H7 (cell line): ENCODE data around the gene SLC1A4. TPM values are rescaled to one million over a fixed set of nuclear protein-coding genes. Genes with fewer than 3 reads are reported as not detected.
"Not testable (repeated sequence)": the region's sequence is repeated elsewhere in the genome, so short reads cannot be mapped to it uniquely, and the experiment has no call there.

ENCODE experiments used
- DNase-seq: peaks from one replicate; pipeline ENCODE4 v3.0.0; 2012
- H3K27me3 ChIP-seq: 2 replicates; pipeline ENCODE4 v1.6.0; 2011; ENCODE audit warnings: mild to moderate bottlenecking, low read length; ENCODE audit not compliant: control insufficient read depth, insufficient read depth
- H3K36me3 ChIP-seq: replicated peaks from 2 replicates; pipeline ENCODE4 v1.5.1; 2011; ENCODE audit warnings: low read length; ENCODE audit not compliant: control insufficient read depth, insufficient read depth
- H3K4me3 ChIP-seq: 2 replicates; pipeline ENCODE4 v1.5.1; 2011; ENCODE audit warnings: low read depth, mild to moderate bottlenecking, control low read depth, low read length, moderate library complexity; ENCODE audit not compliant: insufficient read depth
- total RNA-seq: library from RNA; depleted of rRNA; stranded (reverse); fragments of >200 nt; shearing (Covaris generic); gene quantifications from 2 replicates; pipeline ENCODE4 v1.2.3, GENCODE V29; 2014

The SLC1A4 gene
- total RNA-seq, 1 experiment from 2014 or later: 2.5 TPM

DNA sequence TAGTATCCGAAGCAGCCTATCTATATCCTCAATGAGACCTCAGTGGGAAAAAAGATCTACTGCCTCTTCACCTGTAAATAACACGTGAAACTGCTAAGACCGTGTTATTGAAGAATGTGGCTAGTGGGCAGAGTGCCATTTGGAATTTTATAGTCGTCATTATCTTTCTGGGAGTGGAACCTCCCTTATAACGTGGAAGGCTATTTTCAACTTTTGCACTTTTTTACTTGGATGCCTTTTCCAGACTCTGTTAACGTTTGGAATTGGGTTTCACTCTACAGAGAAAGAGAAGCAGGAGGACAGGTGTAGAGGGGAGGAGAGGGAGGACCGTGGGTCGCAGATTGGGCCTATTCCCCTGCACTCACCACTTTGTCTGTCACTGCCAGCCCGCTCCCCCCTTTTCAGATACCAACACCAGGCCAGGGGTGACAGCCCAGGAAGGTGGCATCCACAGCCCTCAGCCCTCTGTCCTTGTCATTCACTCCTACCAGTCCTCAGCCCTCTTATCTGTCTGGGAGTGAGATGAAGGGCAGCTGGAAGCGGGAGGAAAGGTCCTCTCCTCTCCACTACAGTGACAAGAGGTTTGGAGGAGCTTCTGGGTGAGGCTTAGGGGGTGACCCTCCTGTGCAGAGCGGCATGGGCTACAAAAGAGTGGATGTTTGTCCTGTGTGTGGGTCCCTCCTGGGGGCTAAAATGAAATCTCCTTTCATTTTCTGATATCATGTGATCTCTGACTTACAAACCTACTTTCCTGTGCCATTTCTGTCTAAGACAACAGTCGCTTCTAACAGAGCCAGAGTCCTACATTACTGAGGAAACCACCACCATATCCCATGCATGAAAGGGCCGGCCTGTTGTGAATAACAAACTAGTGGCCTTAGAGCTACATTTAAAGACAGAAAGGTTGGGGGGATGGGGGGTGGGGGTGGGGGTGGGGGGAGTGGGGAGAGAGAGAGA is 43.1 kb downstream of the SLC1A4 start:
- no peaks in the 10 kb centered on the region; the same call in 1 of the 2 replicates for H3K36me3 ChIP-seq
- no peak for DNase-seq
- no peaks in the 10 kb centered on the region for H3K27me3 ChIP-seq
- H3K4me3 ChIP-seq: no peak overlapping the region

DNA sequence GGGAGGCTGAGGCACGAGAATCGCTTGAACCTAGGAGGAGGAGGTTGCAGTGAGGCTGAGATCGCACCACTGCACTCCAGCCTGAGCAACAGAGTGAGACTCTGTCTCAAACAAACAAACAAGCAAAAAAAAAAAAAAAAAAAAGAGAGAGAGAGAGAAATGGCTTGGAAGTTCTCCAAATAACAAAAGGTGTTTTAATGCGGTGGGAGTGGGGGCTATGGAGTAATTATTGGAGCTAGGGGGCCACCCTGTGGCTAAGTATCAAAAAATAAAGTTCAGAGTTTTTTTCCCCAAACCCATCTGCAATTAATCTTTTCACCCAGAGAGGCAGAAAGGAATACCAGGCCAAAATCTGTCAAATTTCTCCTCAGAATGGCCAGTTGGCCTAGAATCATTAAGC is 44.0 kb downstream of the SLC1A4 start:
- no peak for DNase-seq
- H3K36me3 ChIP-seq: no peaks in the 10 kb centered on the region; the same call in 1 of the 2 replicates
- H3K27me3 ChIP-seq: no peaks in the 10 kb centered on the region
- H3K4me3 ChIP-seq: no peak overlapping the region

DNA sequence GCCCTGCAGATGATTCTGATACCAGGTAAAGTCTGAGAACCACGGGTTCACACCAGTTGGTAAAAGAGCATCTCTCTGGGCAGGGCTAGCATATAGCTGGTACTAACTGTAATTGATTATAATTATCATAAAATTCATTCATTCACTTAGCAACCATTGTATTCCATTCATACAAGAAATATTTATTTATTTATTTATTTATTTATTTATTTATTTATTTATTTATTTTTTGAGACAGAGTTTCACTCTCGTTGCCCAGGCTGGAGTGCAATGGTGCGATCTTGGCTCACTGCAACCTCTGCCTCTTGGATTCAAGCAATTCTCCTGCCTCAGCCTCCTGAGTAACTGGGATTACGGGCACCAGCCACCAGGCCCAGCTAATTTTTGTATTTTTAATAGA is 44.5 kb downstream of the SLC1A4 start:
- DNase-seq, H3K27me3 ChIP-seq, H3K36me3 ChIP-seq, H3K4me3 ChIP-seq: not testable (repeated sequence)

DNA sequence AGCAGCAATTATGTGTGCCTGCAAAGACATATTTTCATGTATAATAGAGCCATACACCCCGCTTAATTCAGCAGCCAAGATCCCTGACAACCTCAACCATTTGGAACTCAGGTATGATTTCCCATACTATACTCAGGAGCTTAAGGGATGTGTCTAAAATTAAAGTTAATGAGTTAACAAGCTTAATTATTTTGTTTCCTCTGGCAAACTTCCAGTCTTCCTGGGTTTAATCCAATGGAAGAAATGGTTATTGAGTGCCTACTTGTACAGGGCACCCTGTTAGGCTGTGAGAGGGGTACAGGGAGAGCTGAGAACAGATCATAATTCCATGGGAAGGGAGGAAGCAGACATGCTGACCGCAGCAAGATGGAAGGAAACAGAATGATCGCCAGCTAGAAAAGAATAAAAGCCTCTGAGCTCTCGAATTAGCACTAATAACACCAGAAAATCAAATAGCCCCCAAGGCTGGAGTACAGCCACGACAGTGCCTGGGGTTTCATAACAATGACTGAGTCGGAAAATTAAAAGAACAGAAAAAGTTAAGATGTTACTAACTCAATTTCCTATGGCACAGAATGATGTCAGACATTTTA is 46.2 kb downstream of the SLC1A4 start:
- Histone ChIP-seq H3K27me3 (no peaks in the 10 kb centered on the region), H3K36me3 (no peaks in the 10 kb centered on the region; the same call in none of the 2 replicates), H3K4me3 (no peak overlapping the region)
- DNase-seq: no peak

DNA sequence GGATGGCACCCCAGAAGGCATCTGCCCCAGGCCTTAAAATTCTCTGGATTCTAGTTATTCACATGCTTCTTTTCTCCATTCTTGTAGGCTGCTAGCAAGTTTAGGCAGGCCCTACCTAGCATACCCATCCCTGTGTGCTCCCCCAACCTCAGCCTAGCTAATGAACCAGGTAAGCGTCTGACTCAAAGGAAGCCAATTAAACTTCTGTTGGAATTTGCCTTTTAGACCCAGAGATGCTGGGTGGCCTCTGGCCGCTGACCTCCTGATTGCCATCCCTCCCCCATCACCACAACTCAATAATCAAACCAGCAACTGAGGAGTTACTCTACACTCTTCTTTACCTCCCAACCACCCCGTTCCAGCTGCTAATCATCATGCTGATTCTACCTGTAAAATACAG is 48.0 kb downstream of the SLC1A4 start:
- no peak for DNase-seq

DNA sequence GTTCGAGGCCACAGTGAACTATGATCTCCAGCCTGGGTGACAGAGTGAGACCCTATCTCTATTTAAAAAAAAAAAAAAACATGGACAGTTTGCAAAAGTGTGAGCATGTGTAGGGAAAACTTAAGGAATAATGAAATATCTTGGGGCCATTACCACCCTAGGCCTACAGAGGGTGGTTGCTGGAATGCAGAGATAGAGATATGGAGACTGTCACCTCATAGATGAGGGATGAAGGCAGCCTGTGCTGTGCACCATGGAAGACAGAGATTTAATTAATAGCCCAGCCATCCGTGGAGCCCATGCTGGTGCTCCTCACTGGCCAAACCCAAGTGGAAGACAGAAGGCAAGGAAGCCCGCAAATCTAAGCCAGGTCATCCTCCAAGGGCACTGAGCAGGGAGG is 50.4 kb downstream of the SLC1A4 start:
- DNase-seq: no peak
- Histone ChIP-seq H3K4me3 (no peak overlapping the region), H3K36me3 (no peaks in the 10 kb centered on the region; the same call in none of the 2 replicates), H3K27me3 (no peaks in the 10 kb centered on the region)

More for the DNA sequence above, 48.0 kb downstream of the SLC1A4 start:
- H3K27me3 ChIP-seq: no peaks in the 10 kb centered on the region
- no peak overlapping the region for H3K4me3 ChIP-seq
- H3K36me3 ChIP-seq: no peaks in the 10 kb centered on the region; the same call in none of the 2 replicates

DNA sequence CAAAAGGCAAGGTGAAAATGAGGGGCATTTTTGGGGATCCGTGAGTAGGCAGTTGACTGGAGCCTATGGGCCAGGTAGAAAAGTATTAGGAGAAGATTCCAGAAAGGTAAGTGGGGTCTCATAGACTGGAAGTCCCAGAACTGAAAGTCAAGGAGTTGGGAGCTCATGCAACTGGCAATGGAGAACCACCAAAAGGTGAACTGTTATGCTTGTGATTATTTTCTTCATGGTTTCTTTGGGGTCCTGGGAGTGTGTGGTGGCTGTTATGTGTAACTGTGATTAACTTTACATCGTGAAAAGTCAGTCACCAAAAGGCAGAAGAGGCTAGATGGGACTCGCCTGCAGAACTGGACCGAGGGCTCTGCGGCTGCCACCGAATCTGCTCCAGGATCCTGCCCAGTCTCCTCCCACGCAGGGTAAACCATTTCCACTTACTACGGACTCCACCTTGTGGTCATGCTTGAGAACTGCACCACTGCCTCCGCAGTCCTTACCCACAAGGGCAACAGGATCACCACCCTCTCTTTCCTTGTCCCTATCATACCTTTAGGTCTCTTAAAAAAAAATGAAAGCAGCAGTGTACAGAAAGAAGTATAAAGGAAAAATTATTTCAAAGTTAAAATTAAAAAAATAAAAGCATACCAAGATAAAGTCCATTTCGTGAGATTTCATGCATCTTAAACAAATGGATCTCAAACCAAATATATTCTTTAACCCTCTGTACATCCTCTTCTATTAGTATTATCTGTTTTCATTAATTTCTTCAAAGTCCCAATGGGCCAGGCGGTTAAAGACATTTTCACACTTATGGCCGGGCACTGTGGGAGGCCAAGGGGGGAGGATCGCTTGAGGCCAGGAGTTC is 51.4 kb downstream of the SLC1A4 start:
- no peaks in the 10 kb centered on the region; the same call in none of the 2 replicates for H3K36me3 ChIP-seq
- no peak overlapping the region for H3K4me3 ChIP-seq
- H3K27me3 ChIP-seq: no peaks in the 10 kb centered on the region
- peak; percentile 59 for DNase-seq

DNA sequence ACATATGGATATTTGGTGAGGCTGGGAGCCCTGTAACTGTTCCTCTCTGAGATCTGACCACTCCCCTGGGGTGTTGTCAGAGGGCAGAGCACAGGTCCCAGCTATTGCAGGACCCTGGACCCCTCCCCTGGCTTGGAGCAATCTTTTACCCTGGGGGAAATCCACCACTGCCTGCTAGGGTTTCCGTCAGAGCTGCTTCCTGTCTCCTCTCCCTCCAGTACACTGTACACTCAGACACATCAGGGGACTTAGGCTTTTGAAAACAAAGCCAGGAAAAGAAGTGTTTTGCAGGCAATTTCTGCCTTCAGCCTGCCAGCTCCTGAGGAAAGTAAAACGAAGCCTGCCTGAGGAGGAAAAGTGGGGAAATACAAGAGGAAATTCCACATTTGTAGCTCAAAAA is 53.8 kb downstream of the SLC1A4 start:
- DNase-seq: no peak
- no peak overlapping the region for H3K4me3 ChIP-seq
- peaks cover 1% of the 10 kb centered on the region for H3K36me3 ChIP-seq
- no peaks in the 10 kb centered on the region for H3K27me3 ChIP-seq

DNA sequence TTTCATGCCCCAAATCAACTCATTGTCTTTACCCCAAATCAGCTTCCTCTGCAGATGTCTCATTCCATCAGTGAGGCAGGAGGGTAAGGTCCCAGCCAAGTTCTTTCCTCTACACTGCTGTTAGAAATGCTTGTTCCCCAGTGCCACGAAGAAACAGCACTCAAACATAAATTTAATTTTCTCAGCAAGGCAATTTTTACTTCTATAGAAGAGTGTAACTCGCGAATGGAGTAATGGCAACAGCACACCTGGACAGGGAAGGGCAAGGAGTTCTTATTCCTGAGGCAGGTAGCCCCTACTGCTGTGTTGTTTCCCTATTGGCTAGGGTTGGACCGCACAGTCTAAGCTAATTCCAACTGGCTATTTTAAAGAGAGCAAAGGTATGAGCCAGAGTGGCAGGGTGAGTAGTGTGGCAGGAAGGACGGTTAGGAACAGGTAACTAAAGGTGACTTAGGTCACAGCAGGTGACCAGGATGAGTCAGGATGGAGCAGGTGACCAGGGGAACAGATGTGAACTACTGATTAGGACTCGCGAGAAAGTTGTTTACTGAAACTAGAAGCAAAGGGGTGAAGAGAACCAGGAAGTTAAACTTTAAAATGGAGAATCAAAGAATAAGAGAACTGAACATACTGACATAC is 55.0 kb downstream of the SLC1A4 start:
- DNase-seq: no peak
- Histone ChIP-seq H3K4me3 (no peak overlapping the region), H3K36me3 (peaks cover 3% of the 10 kb centered on the region), H3K27me3 (no peaks in the 10 kb centered on the region)

DNA sequence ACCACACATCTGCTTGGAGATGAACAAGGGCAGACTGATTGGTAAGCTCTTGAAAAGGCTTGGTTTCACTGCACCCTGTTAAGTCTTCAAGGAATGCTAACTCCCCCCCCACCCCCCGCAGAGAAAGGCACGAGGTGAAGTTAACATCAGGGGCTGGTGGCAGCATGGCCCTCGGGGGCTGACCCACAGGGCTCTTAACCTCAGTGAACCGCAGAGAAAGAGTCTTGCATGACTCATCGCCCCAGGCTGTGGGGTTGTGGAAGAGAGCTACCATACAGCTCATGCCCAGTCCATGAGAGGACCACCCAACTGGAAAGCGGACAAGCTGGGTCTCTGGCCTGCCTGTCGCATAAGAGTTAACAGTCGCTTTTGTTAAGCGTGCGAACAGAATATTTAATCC is 56.5 kb downstream of the SLC1A4 start:
- Histone ChIP-seq H3K4me3 (no peak overlapping the region), H3K27me3 (no peaks in the 10 kb centered on the region), H3K36me3 (peaks cover 3% of the 10 kb centered on the region)
- DNase-seq: no peak

DNA sequence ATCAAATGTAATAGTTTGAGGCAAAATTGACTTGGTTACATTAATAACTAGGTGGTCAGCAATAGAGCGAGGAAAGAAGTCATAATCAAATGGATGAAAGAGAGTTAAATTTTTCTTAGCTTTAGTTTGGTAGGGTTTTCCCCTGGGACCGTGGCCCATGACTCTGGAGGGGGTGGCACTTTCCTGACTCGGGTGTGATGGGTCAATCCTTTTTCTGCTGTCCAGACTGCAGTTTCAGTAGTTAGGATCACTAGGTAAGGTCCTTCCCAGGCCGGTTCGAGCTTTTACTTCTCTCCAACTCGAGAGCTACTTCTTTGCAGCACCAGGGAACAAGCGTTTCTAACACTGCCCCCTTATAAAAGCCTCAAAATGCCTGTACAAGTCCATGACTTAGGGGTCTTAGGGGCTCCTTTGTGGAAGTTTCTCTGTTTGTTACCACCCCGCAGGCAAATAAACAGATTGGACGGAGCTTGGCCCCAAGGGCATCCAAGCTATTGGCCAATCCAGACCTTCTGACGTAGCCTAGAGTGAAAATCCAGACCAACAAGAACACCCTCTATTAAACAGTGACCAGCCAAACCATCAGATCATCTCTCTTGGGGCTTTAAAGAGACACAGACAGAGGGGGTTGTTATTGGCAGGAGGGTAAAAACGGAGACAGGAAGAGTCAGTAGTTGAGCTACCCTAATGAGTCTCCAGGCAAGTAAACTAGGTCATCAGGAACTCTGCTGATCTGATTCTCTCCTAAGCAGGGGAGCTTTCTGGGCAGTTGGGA is 57.6 kb downstream of the SLC1A4 start:
- H3K27me3 ChIP-seq: no peaks in the 10 kb centered on the region
- H3K4me3 ChIP-seq: no peak overlapping the region
- H3K36me3 ChIP-seq: peaks cover 3% of the 10 kb centered on the region
- no peak for DNase-seq

DNA sequence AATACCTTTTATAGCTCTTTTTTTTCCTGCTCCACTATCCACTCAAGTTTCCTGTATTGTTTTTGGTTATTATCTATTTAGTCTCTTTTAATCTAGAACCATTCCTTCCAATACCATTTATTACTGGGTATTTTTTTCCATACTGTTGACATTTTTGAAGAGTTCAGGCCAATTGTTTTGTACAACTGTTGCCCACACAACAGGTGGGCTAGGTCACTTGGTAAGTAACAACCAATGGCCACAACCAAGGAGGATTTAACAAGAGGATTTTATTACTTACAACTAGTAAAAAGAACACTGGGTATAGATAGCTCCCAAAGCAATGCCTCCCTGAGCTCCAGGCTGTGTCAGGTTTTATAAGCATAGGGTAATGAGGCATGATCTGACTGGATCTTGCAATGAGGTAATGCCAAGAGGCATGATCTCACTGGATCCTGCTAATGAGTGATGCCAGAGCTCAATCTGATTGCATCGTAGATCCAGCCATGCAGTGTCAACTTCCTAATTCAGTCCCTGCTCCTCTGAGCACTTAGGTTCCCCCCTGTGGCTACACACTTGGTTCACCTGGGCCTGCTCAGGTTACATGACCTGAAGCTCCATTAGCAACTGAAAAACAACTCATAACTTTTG is 59.9 kb downstream of the SLC1A4 start:
- no peak for DNase-seq
- Histone ChIP-seq H3K27me3 (no peaks in the 10 kb centered on the region), H3K4me3 (no peak overlapping the region), H3K36me3 (peaks cover 3% of the 10 kb centered on the region)

DNA sequence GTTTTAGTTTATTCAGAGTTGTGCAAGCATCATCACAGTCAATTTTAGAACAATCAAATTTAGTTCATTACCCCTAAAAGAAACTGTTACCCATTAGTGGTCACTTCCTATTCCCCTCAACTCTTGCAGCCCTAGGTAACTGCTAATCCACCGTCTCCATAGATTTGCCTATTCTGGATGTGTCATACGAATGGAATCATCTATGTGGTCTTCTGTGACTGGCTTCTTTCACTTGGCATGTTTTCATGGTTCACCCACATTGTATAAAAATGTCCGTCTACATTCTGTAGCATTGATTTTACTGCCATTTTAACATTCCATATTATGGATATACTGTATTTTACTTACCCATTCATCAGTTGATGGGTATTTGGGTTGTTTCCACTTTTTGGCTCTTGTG is 61.7 kb downstream of the SLC1A4 start:
- no peak for DNase-seq
- H3K27me3 ChIP-seq: no peaks in the 10 kb centered on the region; the same call in 1 of the 2 replicates
- peaks cover 3% of the 10 kb centered on the region for H3K36me3 ChIP-seq
- H3K4me3 ChIP-seq: no peak overlapping the region
